Measurements from ENCODE around the gene LCT. TPM values are rescaled to one million over a fixed set of nuclear protein-coding genes. Genes with fewer than 3 reads are reported as not detected.

LCT gene
- polyA plus RNA-seq, 3 donors, result not detected

GRCh38 chr2:135831180-135831812, 5.7 kb downstream of the LCT start:
- intact Hi-C loops (cut with micrococcal nuclease), result no loop called here
- Histone ChIP-seq H3K4me2 (replicated peaks; ENCODE audit: extremely low read depth, low read length, poor library complexity, severe bottlenecking) (no peak overlapping the region), H3K4me1 (ENCODE audit: control insufficient read depth in 1 of 2, insufficient read depth in 2 of 2, low read length in 2 of 2) (no peaks in the 10 kb centered on the region), H3K79me2 (ENCODE audit: insufficient read depth, low read length) (no peaks in the 10 kb centered on the region), H2AFZ (ENCODE audit: insufficient read depth, low read depth, low read length, poor library complexity, severe bottlenecking) (no peak overlapping the region), H3K27ac (ENCODE audit: low read depth in 1 of 2, low read length in 2 of 2) (no peak overlapping the region), H3K9me3 (replicated peaks in 1 of 2; ENCODE audit: control insufficient read depth in 1 of 2, insufficient read depth in 1 of 2, low read length in 2 of 2) (no peaks in the 10 kb centered on the region), H3K27me3 (ENCODE audit: control insufficient read depth in 2 of 2, insufficient read depth in 2 of 2, low read length in 2 of 2) (no peaks in the 10 kb centered on the region), H4K20me1 (ENCODE audit: insufficient read depth, low read length) (no peaks in the 10 kb centered on the region), H3K9ac (ENCODE audit: insufficient read depth, low read length, poor library complexity, severe bottlenecking) (no peak overlapping the region), H3K4me3 (replicated peaks in 1 of 3; ENCODE audit: low read depth in 2 of 3, low read length in 3 of 3) (no peak overlapping the region), H3K36me3 (replicated peaks in 1 of 2; ENCODE audit: control insufficient read depth in 1 of 2, insufficient read depth in 2 of 2, low read length in 2 of 2) (no peaks in the 10 kb centered on the region)
- Mint-ChIP-seq H3K4me3 (no peak overlapping the region), H3K9me3 (no peaks in the 10 kb centered on the region), H3K4me1 (peaks cover 2% of the 10 kb centered on the region), H3K27ac (no peak overlapping the region), H3K27me3 (ENCODE audit: low read depth in 3 of 3) (peaks cover 0 to 3% (median 0%) of the 10 kb centered on the region in 3 donors), H3K36me3 (peaks cover 0 to under 1% of the 10 kb centered on the region in 2 donors)
- no peak for DNase-seq
- WGBS (ENCODE audit: insufficient coverage), result 90% methylated on average over 14 of the region's 14 CpGs
- no peak for TF ChIP-seq CTCF (IDR thresholded peaks at IDR 0.05)

DNA sequence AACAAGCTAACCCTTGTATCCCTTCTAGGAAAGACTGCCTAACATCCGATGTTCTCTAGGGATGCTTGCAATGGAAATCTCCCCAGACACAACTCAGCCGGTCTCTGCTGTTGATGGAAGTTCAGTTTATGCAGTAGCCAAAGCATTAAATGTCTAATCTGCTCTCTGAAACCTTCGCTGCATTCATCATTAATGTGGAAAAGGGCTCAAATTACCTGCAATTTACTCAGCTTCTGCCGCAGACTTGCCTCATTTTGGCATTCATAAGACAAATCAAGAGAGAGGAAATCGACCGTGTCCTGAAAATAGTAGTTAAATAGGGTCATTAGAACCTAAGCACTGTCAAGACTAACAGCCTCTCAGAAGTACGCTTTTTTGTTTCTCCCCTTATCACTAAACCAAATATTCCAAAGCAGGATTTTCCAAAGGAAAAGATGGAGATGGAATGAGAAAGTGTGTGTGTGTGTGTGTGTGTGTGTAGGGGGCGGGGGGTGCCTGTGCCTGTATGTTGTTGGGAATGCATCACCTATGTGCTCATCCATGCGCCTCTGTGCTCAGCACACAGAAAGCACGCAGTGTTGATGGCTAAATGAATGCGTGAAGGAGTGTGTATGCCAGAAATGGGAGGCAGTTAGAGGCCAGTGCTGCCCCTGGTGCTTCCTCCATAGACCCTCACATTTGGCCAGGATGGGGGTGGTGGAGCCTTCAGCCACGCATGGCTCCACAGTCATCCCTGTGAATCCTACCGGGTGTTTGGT, 7.4 kb downstream of the LCT start:
- H3K79me2 ChIP-seq (ENCODE audit: insufficient read depth, low read length), result no peaks in the 10 kb centered on the region
- H3K27ac Mint-ChIP-seq, result no peak overlapping the region
- no peaks in the 10 kb centered on the region for H3K36me3 Mint-ChIP-seq
- H3K4me2 ChIP-seq (replicated peaks; ENCODE audit: extremely low read depth, low read length, poor library complexity, severe bottlenecking), result no peak overlapping the region
- DNase-seq, result no peak
- no peaks in the 10 kb centered on the region for H3K9me3 ChIP-seq (replicated peaks in 1 of 2; ENCODE audit: control insufficient read depth in 1 of 2, insufficient read depth in 1 of 2, low read length in 2 of 2)
- H3K27ac ChIP-seq (ENCODE audit: low read depth in 1 of 2, low read length in 2 of 2), result no peak overlapping the region
- no peaks in the 10 kb centered on the region for H3K4me1 Mint-ChIP-seq
- no peak overlapping the region for H3K4me3 ChIP-seq (replicated peaks in 1 of 3; ENCODE audit: low read depth in 2 of 3, low read length in 3 of 3)
- H3K27me3 Mint-ChIP-seq (ENCODE audit: low read depth in 3 of 3), result peaks cover 0 to 3% (median 2%) of the 10 kb centered on the region in 3 donors
- H3K9me3 Mint-ChIP-seq, result peaks cover 0 to under 1% (median 0%) of the 10 kb centered on the region in 7 donors
- H3K4me3 Mint-ChIP-seq, result no peak overlapping the region
- no peak for TF ChIP-seq CTCF (IDR thresholded peaks at IDR 0.05)
- H3K4me1 ChIP-seq (ENCODE audit: control insufficient read depth in 1 of 2, insufficient read depth in 2 of 2, low read length in 2 of 2), result no peaks in the 10 kb centered on the region
- no peaks in the 10 kb centered on the region for H3K27me3 ChIP-seq (ENCODE audit: control insufficient read depth in 2 of 2, insufficient read depth in 2 of 2, low read length in 2 of 2)
- 89% methylated on average over 5 of the region's 13 CpGs for WGBS (ENCODE audit: insufficient coverage)
- H3K36me3 ChIP-seq (replicated peaks in 1 of 2; ENCODE audit: control insufficient read depth in 1 of 2, insufficient read depth in 2 of 2, low read length in 2 of 2), result no peaks in the 10 kb centered on the region
- H4K20me1 ChIP-seq (ENCODE audit: insufficient read depth, low read length), result no peaks in the 10 kb centered on the region
- intact Hi-C loops (cut with micrococcal nuclease), result no loop called here
- H2AFZ ChIP-seq (ENCODE audit: insufficient read depth, low read depth, low read length, poor library complexity, severe bottlenecking), result no peak overlapping the region
- no peak overlapping the region for H3K9ac ChIP-seq (ENCODE audit: insufficient read depth, low read length, poor library complexity, severe bottlenecking)

Data from CD14-positive monocyte (primary cell).